ENCODE data around the gene BRME1.

The BRME1 gene

DNA sequence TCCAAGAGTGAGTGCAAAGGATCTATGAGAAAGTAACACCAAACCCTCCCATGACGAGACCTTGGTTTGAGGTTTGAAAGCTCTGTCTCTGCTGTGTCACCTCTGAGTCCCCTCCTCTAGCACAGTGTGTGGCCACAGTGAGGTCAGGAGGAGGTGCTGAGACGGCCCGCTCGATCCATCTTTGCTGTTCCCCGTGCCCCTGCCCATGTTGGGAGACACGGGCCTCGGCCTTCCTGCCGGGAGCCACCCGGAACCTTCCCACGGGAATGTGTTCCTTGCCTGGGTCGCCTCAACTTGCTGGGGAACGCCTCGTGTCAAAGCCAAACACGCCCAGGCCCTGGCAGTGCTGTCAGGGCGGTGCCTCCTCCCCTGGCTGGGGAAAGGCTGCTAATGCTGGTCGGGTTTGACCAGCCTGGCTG is 18.9 kb downstream of the BRME1 start:
- H3K27me3 Mint-ChIP-seq, result no peaks in the 10 kb centered on the region
- no peak for DNase-seq
- no peaks in the 10 kb centered on the region for H3K36me3 Mint-ChIP-seq (ENCODE audit: low read depth)
- no peaks in the 10 kb centered on the region for H3K9me3 Mint-ChIP-seq
- peaks cover 24% of the 10 kb centered on the region for H3K4me1 Mint-ChIP-seq (ENCODE audit: low read depth)
- H3K4me3 Mint-ChIP-seq, result no peak overlapping the region
- no peak overlapping the region for H3K27ac Mint-ChIP-seq

DNA sequence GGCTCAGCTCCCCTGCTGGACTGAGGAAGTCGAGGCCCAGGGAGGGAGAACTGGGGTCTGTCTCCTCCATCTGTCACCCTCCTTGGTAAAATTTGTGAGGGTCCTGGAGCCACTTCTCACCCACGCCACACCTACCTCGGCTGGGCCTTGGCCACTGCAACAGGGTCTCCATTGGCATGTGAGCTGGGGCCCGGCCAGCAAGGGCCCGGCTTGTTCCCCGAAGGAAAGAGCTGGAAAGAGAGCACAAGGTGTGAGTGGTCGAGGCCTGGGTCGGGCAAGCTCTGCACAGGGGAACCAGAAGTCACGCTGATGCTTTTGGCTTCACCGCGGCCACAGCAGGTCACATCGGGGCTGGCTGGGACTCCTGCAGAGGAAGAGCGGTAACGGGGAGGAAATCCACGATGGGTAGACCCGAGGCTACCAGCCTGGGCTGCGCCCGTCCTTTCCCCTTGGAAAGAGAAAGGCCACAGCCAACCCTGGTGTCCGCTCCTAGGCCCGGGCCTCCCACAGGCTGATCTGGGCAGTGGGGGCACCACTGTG is 20.0 kb downstream of the BRME1 start:
- H3K4me1 Mint-ChIP-seq (ENCODE audit: low read depth), result peaks cover 35% of the 10 kb centered on the region
- no peak for DNase-seq
- H3K4me3 Mint-ChIP-seq, result no peak overlapping the region
- no peak overlapping the region for H3K27ac Mint-ChIP-seq
- no peaks in the 10 kb centered on the region for H3K27me3 Mint-ChIP-seq
- H3K36me3 Mint-ChIP-seq (ENCODE audit: low read depth), result no peaks in the 10 kb centered on the region
- H3K9me3 Mint-ChIP-seq, result no peaks in the 10 kb centered on the region

DNA sequence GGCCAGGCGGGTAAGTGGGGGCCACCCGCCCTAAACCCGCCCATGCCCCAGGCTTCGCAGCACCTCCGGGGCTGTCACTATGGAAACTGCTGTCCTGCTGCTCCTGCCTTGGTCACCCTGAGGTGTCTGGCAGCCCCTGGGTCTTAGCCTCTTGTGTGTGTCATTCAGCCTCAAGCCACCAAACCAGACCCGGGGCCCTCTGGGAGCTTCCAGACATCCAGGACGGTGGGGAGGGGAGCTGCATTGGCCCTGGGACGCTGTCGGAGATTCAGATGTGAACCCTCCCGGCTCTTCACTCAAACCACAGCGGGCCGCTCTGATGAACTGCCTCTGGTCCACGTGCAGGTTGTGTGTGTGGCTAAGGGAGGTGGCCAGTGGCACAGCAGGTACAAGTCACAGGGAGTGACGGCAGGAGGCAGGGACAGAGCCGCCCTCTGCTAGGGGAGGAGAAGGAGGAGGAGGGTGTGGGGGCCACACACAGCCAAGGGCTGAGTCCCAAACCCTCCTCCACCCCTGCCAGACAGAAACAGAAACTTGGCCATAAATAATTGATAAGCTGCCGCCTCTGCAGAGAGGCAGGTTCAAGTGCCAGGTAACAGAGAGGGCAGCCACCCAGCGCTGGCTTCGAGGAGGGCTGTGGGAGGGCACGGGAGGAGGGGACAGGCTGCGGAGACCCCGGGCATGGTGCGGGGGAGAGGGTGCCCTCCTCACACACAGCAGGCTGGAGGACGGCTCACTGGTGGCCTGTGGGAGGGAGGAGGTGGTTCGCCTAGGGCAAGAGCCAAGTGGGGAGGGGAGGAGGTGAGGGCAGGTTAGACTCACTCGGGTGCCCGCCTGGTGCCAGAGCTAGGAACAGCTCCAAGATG is 21.0 kb downstream of the BRME1 start:
- no peak for DNase-seq
- no peak overlapping the region for H3K4me3 Mint-ChIP-seq
- H3K36me3 Mint-ChIP-seq (ENCODE audit: low read depth), result no peaks in the 10 kb centered on the region
- no peak overlapping the region for H3K27ac Mint-ChIP-seq
- no peaks in the 10 kb centered on the region for H3K27me3 Mint-ChIP-seq
- H3K4me1 Mint-ChIP-seq (ENCODE audit: low read depth), result peaks cover 43% of the 10 kb centered on the region
- H3K9me3 Mint-ChIP-seq, result no peaks in the 10 kb centered on the region

DNA sequence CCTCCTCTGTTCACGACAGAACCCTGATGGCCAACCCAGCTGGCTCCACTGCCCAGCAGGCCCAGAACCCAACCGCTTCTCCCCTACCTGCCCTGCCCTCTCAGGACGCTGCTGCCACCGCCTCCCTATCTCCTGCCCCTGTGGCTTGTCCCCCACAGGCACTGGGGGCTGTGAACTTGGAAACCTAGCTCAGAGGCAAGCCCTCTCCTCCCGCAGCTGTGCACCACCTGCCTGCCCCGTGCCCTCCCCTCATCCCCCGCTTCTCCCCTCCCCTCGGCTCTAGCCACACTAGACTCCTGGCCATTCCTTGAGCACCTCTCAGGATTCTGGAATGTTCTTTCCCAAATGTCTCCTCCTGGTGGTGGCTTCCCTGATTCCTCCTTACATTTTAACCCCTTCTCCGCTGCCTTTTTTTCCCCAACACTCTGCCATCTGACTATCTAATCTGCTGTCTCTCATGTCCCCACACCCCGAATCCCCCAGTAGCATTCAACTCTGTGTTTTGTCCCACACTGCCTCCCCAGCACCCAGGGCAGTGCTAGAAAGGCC is 22.3 kb downstream of the BRME1 start:
- H3K9me3 Mint-ChIP-seq, result no peaks in the 10 kb centered on the region
- no peak overlapping the region for H3K27ac Mint-ChIP-seq
- H3K4me1 Mint-ChIP-seq (ENCODE audit: low read depth), result peaks cover 46% of the 10 kb centered on the region
- H3K4me3 Mint-ChIP-seq, result no peak overlapping the region
- no peak for DNase-seq
- no peaks in the 10 kb centered on the region for H3K36me3 Mint-ChIP-seq (ENCODE audit: low read depth)
- no peaks in the 10 kb centered on the region for H3K27me3 Mint-ChIP-seq

DNA sequence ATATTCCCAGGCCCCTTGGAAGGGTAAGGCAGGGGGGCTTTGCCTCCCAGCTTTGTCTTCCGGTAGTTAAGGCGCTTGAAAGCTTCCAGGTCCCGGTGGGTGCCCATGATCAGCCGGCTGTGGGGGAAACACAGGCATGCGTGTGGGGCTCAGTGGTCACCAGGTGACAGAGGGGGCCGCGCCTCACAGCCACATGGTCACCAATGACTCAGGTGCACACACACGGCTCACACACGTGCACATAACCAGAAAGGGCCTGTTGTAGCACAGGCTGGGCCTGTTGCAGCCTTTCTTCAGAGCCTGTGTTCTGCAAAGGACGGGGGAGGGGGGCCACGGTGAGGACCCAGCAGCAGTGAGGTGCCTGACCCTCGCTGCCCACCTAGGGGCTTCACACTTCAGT is 23.1 kb downstream of the BRME1 start:
- H3K4me3 Mint-ChIP-seq, result no peak overlapping the region
- no peaks in the 10 kb centered on the region for H3K9me3 Mint-ChIP-seq
- no peak for DNase-seq
- no peaks in the 10 kb centered on the region for H3K36me3 Mint-ChIP-seq (ENCODE audit: low read depth)
- peak overlapping the region; percentile 90 for H3K27ac Mint-ChIP-seq
- H3K27me3 Mint-ChIP-seq, result no peaks in the 10 kb centered on the region
- peaks cover 46% of the 10 kb centered on the region for H3K4me1 Mint-ChIP-seq (ENCODE audit: low read depth)

DNA sequence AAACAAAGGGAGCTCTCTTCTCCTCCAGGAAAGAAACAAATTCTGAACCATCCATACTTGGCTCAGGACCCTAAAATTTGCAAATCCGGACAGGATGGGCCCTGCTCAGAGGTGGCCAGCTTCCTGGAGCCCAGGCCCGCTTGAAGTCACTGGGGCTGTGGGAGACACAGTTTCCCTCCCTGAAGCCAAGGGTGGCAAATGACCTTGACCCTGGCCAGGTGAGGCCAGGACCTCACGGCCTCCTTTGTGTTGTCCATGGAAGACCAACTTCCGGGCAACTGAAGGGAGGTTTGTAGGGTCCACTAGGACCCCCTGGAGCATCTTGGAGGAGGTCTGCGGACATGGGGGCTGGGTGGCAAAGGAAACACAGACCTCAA is 23.5 kb downstream of the BRME1 start:
- Mint-ChIP-seq H3K36me3 (ENCODE audit: low read depth) (no peaks in the 10 kb centered on the region), H3K9me3 (no peaks in the 10 kb centered on the region), H3K27ac (peak overlapping the region; percentile 90), H3K4me1 (ENCODE audit: low read depth) (peaks cover 44% of the 10 kb centered on the region), H3K27me3 (no peaks in the 10 kb centered on the region), H3K4me3 (peak overlapping the region; percentile 63)
- no peak for DNase-seq

DNA sequence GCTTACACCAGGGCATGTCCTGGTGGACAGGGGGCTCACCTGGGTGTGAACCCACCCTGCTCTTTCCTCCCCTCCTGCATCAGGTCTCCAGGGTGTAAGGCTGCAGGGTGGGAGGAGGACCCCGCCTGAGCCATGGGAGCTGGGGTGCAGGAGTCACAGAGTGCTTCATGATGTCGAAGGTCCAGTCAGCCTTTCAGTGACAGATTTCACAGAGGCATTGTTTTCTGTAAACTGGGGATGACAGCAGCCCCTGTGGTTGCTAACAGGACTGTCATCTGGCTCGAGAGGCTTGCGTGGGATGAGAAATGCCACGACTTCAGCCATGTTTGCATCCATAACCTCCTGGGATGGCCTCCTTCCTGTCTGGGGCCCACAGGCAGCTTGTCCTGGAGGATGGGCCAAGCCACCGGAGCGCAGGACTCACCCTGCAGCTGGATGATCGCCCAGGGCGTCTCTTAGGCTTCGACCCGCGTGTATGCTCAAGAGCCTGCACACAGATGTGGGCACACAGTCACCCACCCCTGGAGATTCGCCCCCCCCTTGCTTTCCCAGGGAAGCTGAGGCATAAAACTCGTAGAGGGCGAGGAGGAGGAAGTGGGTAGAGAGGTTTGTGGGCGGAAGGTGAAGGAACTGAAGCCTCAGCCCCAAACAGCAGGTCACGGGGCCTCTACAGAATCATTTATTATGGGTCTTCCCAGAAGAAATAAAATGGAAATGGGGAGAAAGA is 24.1 kb downstream of the BRME1 start:
- Mint-ChIP-seq H3K4me3 (peak overlapping the region; percentile 63), H3K4me1 (ENCODE audit: low read depth) (peaks cover 42% of the 10 kb centered on the region)
- DNase-seq, result peak; percentile 68

DNA sequence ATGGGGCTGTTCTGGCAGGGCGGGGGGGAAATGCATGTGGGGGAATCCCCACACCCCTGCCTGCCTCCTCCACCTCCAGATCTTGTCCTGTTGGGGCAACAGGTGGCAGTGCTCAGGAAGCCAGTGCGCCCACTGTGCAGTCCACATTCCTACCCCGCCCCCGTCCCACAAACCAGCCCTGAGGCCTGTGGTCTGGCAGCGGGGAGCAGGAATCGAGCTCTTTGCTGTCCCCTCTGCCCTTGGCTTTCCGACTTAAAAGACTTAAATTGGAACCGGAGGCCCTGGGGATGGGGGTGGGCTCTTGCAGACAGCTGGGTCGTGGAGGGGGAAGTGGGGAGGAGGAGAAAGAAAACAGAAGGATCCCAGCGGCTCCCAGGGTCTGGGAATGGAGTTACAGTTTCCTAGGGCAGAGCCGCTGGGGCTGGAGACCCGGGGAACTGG is 24.6 kb downstream of the BRME1 start:
- Mint-ChIP-seq H3K9me3 (no peaks in the 10 kb centered on the region), H3K4me3 (peak overlapping the region; percentile 63), H3K27ac (peak overlapping the region; percentile 90), H3K4me1 (ENCODE audit: low read depth) (peaks cover 40% of the 10 kb centered on the region), H3K36me3 (ENCODE audit: low read depth) (no peaks in the 10 kb centered on the region), H3K27me3 (no peaks in the 10 kb centered on the region)
- peak; percentile 51 for DNase-seq

More for the DNA sequence above, 24.1 kb downstream of the BRME1 start:
- H3K27me3 Mint-ChIP-seq, result no peaks in the 10 kb centered on the region
- H3K36me3 Mint-ChIP-seq (ENCODE audit: low read depth), result no peaks in the 10 kb centered on the region
- no peaks in the 10 kb centered on the region for H3K9me3 Mint-ChIP-seq
- peak overlapping the region; percentile 90 for H3K27ac Mint-ChIP-seq

DNA sequence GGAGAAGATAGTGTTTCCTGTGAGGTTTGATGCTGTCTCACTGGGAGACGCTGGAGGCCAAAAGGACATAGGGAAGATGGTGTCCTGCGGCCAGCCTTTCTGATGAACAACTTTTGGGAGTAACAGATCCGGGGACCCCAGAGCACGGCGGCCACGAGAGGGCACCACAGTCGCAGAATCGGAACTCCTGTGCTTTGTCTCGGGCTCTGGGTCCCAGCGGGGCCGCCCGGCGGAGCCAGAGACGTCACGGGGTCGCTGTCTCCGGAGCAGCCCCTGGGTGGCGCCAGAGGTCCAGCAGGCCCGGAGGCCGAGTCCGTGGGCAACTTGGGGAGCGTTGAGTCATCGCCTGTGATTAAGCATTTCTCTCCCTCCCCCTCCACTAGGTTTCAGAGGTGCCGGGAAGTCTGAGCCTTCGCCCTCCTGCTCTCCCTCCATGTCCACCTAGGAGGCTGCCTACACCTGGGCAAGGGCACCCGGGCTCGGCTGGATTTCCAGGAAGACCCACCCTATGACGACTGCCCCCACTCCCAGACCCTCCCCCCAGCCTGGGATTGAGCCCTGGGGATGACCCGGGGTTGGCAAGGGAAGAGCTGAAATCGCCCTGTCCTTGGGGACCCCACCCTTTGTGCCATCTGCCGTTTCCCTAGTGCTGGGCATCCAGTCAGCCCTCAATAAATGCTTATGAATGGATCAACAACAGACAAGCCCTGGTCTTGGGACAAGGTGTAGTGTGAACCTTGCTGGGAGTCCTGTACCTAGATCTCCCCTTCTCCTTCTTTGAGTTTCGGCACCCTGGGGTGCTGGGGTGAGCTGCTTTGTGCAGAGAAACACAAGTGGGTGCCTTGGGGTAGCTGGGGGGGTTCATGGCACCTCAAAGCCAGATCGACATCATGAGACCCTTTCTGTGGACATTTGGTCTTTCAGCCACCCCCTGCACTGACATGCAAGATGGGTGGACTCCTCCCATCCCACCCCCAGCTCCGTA is 25.6 kb downstream of the BRME1 start:
- H3K4me1 Mint-ChIP-seq (ENCODE audit: low read depth), result peaks cover 36% of the 10 kb centered on the region
- H3K4me3 Mint-ChIP-seq, result peak overlapping the region; percentile 62
- peak; percentile 100 for DNase-seq
- H3K27me3 Mint-ChIP-seq, result no peaks in the 10 kb centered on the region
- no peaks in the 10 kb centered on the region for H3K36me3 Mint-ChIP-seq (ENCODE audit: low read depth)
- no peaks in the 10 kb centered on the region for H3K9me3 Mint-ChIP-seq
- peak overlapping the region; percentile 90 for H3K27ac Mint-ChIP-seq

DNA sequence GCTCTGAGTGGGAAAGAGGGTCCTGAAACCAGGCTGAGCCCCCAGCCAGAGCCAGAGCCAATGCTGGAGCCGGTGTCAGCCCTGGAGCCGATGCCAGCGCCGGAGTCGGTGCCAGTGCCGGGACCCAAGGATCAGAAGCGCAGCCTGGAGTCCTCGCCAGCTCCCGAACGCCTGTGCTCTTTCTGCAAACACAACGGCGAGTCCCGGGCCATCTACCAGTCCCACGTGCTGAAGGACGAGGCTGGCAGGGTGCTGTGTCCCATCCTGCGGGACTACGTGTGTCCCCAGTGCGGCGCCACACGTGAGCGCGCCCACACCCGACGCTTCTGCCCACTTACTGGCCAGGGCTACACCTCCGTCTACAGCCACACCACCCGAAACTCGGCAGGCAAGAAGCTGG is 28.6 kb downstream of the BRME1 start:
- Mint-ChIP-seq H3K36me3 (ENCODE audit: low read depth) (no peaks in the 10 kb centered on the region), H3K4me3 (no peak overlapping the region), H3K27ac (no peak overlapping the region), H3K27me3 (peaks cover 10% of the 10 kb centered on the region), H3K4me1 (ENCODE audit: low read depth) (peaks cover 26% of the 10 kb centered on the region), H3K9me3 (no peaks in the 10 kb centered on the region)
- no peak for DNase-seq

DNA sequence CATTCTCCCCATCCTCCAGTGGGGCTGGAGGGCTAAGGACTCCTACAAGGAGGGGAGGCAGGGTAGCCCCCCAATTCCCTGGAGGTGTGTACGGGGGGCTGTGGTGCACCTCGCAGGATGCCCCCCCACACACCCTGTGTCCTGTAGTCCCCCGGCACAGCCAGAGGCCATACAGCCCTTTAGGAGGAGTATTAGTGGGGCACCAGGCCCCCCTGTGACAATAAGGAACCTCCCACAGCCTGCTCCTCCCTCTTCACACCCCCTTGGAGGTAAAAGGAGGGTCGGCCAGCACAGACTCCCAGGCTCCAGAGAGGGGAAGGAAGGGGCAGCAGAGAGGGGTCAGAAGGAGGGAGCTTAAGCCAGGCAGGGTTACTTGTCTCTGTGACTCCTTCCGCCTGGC is 29.1 kb downstream of the BRME1 start, which contains the start of gene NANOS3:
Gene NANOS3, plus strand, starts transcription at position 301 of the 400 bp plus-strand sequence. CDS start 115 bp downstream, outside the sequence.
- Mint-ChIP-seq H3K27me3 (peaks cover 10% of the 10 kb centered on the region), H3K36me3 (ENCODE audit: low read depth) (no peaks in the 10 kb centered on the region), H3K4me1 (ENCODE audit: low read depth) (peaks cover 21% of the 10 kb centered on the region), H3K4me3 (no peak within 1 kb of the TSS), H3K27ac (no peak within 1 kb of the TSS), H3K9me3 (no peaks in the 10 kb centered on the region)
- DNase-seq, result no peak

DNA sequence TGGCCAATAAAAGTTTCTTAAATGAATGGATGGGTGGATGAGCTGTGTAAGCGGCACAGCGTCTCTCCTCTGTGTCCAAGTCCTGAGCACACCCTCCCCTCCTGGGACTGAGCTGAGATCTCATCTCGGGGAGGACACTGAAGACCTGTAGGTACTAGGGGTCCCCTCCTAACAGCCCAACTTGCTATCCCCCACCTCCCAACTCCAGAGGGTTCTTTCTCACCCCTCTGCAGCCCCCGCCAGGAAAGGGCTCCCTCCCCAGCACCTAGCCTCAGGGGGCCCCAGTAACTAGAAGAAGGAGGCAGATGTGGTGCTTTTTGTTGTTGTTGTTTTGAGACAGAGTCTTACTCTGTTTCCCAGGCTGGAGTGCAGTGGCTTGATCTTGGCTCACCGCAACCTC is 30.1 kb downstream of the BRME1 start:
- Mint-ChIP-seq H3K4me3 (no peak overlapping the region), H3K36me3 (ENCODE audit: low read depth) (no peaks in the 10 kb centered on the region), H3K27ac (no peak overlapping the region), H3K4me1 (ENCODE audit: low read depth) (peaks cover 11% of the 10 kb centered on the region), H3K9me3 (no peaks in the 10 kb centered on the region), H3K27me3 (peaks cover 15% of the 10 kb centered on the region)
- DNase-seq, result no peak

DNA sequence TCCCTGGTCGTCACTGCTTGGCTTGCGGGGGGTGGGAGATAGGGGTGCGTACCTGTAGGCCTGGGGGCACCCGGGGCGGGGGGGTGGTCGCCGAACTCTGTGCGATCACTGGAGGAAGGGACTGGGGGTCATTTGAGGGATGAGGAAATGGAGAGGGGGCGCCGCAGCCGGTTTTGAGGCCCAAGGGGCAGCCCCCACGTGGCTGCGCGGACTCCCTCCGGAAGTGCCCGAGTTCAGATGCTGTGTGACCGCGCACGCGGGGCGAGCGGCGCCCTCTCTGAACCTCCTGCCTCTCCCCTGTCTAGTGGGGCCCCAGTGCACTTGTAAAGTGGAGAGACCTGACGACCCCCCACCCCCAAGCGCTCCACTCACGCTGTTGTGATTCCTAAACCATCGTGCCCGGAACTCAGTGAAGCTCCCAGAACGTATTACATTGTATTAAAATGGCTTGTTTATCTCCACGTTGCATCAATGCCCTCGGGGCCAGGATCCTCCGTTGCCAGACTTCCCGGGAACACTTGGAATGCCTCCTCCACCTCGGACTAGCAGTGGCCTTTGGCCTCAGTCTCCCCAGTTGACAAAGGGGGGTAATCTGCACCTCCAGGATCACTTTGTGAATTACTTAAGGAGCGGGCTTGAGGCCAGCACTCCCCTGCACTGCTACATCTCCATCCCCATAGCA is 31.9 kb downstream of the BRME1 start:
- Mint-ChIP-seq H3K4me1 (ENCODE audit: low read depth) (peaks cover 2% of the 10 kb centered on the region), H3K9me3 (no peaks in the 10 kb centered on the region), H3K4me3 (no peak overlapping the region), H3K36me3 (ENCODE audit: low read depth) (no peaks in the 10 kb centered on the region), H3K27ac (no peak overlapping the region), H3K27me3 (peaks cover 25% of the 10 kb centered on the region)
- DNase-seq, result no peak
